Ovary (tissue), 3 donors: Measurements from ENCODE around the gene ITPKA.

Experiments
- POLR2A ChIP-seq: fragments of 450-650 bp; IDR thresholded peaks from one replicate; pipeline ENCODE4 v1.6.1; 2017; ENCODE audit warnings: antibody characterized with exemption, mild to moderate bottlenecking, moderate library complexity
- TF ChIP-seq, protein P1 (sequence below), 3 donors: fragments of 450-650 bp in 2 of 3; fragments of 200-600 bp in 1 of 3; IDR thresholded peaks; one replicate each; pipeline versions ENCODE4 v1.5.1 to v1.8.0; 2016 to 2022; ENCODE audit warnings: antibody characterized with exemption in 3 of 3, mild to moderate bottlenecking in 1 of 3
- donor health status: DM: no; HTN: no; CAD: no.

- TF ChIP-seq, protein P1, sequence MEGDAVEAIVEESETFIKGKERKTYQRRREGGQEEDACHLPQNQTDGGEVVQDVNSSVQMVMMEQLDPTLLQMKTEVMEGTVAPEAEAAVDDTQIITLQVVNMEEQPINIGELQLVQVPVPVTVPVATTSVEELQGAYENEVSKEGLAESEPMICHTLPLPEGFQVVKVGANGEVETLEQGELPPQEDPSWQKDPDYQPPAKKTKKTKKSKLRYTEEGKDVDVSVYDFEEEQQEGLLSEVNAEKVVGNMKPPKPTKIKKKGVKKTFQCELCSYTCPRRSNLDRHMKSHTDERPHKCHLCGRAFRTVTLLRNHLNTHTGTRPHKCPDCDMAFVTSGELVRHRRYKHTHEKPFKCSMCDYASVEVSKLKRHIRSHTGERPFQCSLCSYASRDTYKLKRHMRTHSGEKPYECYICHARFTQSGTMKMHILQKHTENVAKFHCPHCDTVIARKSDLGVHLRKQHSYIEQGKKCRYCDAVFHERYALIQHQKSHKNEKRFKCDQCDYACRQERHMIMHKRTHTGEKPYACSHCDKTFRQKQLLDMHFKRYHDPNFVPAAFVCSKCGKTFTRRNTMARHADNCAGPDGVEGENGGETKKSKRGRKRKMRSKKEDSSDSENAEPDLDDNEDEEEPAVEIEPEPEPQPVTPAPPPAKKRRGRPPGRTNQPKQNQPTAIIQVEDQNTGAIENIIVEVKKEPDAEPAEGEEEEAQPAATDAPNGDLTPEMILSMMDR (IDR thresholded peaks at IDR 0.05): no peak
- no peak for TF ChIP-seq POLR2A
Observed at GRCh38 chr15:41521614-41522013, 27.9 kb downstream of the ITPKA start.
